ENCODE data around the gene PNMA3. TPM values are rescaled to one million over a fixed set of nuclear protein-coding genes. Genes with fewer than 3 reads are reported as not detected.

Gene PNMA3
- total and polyA plus RNA-seq, 2 experiments from 2014 or later = 2.5 to 8.5 TPM

DNA sequence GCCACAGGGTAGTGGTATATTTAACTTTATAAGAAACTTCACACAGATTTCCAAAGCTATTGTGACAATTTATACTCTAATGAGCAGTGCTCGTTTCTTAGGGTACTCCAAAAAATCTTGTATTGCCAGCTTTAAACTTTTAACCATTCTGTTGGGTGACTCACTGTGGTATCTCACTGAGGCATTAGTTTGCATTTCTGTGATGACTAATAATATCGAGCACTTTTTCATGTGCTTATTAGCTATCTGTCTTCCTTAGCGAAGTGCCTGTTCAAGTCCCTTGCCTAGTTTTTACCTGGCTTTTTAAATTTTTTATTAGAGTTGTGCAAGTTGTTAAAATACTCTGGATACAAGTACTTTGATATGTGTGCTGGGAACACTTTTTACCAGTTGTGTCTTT is 5.5 kb downstream of the PNMA3 start (continued):
- TF ChIP-seq, protein P1, sequence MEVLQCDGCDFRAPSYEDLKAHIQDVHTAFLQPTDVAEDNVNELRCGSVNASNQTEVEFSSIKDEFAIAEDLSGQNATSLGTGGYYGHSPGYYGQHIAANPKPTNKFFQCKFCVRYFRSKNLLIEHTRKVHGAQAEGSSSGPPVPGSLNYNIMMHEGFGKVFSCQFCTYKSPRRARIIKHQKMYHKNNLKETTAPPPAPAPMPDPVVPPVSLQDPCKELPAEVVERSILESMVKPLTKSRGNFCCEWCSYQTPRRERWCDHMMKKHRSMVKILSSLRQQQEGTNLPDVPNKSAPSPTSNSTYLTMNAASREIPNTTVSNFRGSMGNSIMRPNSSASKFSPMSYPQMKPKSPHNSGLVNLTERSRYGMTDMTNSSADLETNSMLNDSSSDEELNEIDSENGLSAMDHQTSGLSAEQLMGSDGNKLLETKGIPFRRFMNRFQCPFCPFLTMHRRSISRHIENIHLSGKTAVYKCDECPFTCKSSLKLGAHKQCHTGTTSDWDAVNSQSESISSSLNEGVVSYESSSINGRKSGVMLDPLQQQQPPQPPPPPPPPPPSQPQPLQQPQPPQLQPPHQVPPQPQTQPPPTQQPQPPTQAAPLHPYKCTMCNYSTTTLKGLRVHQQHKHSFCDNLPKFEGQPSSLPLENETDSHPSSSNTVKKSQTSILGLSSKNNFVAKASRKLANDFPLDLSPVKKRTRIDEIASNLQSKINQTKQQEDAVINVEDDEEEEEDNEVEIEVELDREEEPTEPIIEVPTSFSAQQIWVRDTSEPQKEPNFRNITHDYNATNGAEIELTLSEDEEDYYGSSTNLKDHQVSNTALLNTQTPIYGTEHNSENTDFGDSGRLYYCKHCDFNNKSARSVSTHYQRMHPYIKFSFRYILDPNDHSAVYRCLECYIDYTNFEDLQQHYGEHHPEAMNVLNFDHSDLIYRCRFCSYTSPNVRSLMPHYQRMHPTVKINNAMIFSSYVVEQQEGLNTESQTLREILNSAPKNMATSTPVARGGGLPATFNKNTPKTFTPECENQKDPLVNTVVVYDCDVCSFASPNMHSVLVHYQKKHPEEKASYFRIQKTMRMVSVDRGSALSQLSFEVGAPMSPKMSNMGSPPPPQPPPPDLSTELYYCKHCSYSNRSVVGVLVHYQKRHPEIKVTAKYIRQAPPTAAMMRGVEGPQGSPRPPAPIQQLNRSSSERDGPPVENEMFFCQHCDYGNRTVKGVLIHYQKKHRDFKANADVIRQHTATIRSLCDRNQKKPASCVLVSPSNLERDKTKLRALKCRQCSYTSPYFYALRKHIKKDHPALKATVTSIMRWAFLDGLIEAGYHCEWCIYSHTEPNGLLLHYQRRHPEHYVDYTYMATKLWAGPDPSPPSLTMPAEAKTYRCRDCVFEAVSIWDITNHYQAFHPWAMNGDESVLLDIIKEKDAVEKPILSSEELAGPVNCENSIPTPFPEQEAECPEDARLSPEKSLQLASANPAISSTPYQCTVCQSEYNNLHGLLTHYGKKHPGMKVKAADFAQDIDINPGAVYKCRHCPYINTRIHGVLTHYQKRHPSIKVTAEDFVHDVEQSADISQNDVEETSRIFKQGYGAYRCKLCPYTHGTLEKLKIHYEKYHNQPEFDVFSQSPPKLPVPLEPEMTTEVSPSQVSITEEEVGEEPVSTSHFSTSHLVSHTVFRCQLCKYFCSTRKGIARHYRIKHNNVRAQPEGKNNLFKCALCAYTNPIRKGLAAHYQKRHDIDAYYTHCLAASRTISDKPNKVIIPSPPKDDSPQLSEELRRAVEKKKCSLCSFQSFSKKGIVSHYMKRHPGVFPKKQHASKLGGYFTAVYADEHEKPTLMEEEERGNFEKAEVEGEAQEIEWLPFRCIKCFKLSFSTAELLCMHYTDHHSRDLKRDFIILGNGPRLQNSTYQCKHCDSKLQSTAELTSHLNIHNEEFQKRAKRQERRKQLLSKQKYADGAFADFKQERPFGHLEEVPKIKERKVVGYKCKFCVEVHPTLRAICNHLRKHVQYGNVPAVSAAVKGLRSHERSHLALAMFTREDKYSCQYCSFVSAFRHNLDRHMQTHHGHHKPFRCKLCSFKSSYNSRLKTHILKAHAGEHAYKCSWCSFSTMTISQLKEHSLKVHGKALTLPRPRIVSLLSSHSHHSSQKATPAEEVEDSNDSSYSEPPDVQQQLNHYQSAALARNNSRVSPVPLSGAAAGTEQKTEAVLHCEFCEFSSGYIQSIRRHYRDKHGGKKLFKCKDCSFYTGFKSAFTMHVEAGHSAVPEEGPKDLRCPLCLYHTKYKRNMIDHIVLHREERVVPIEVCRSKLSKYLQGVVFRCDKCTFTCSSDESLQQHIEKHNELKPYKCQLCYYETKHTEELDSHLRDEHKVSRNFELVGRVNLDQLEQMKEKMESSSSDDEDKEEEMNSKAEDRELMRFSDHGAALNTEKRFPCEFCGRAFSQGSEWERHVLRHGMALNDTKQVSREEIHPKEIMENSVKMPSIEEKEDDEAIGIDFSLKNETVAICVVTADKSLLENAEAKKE (CRISPR knock-in tag; IDR thresholded peaks at IDR 0.05) = no peak
- no peak for TF ChIP-seq EZH2 (IDR thresholded peaks at IDR 0.05; ENCODE audit: low read depth, unreplicated experiment)

DNA sequence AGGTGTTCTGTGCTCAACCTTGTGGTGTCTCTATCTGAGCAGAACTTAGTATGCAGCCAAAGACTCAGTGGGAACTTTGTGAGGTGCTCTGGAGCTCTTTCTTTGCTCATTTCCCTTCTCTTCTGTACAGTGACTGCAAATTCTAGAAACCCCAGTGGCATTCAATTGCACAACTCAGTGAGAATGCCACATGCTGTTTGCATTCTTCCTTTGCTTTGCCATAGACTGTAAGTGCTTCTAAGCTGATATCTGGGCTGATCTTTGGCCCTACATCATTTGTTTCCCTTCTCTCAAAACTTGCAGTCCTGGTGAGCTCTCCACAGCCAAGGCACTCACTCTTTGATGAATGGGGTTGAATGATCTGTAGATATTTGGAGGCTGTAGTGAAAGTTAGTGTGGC is 7.0 kb downstream of the PNMA3 start:
- Histone ChIP-seq H3K9me2 (ENCODE audit: insufficient read depth) (no peaks in the 10 kb centered on the region), H3K36me3 (ENCODE audit: insufficient read depth) (no peaks in the 10 kb centered on the region), H3F3A (replicated peaks; ENCODE audit: low read depth) (no peaks in the 10 kb centered on the region), H3K4me2 (no peak overlapping the region), H4K20me1 (replicated peaks; ENCODE audit: insufficient read depth) (no peaks in the 10 kb centered on the region), H3K27ac (ENCODE audit: low read depth) (no peak overlapping the region), H3K79me2 (replicated peaks; ENCODE audit: insufficient read depth) (no peaks in the 10 kb centered on the region), H3K27me3 (ENCODE audit: insufficient read depth) (no peaks in the 10 kb centered on the region), H3K4me1 (ENCODE audit: insufficient read depth) (peaks cover 6% of the 10 kb centered on the region; the same call in 1 of the 2 replicates), H3K4me3 (no peak overlapping the region), H2AFZ (no peak overlapping the region)
- no peaks in the 10 kb centered on the region; the same call in 1 of the 3 replicates for H3K9me3 Mint-ChIP-seq
- DNase-seq (ENCODE audit: low spot score) = no peak
- H3K27ac Mint-ChIP-seq = no peak overlapping the region
- H3K4me1 Mint-ChIP-seq = peaks cover 9% of the 10 kb centered on the region; the same call in 2 of the 3 replicates
- H3K27me3 Mint-ChIP-seq (ENCODE audit: insufficient read depth, low read depth, poor library complexity) = peaks cover 5% of the 10 kb centered on the region
- H3K36me3 Mint-ChIP-seq (ENCODE audit: low read depth) = no peaks in the 10 kb centered on the region
- no peak overlapping the region for H3K4me3 Mint-ChIP-seq
- ATAC-seq = no peak
- TF ChIP-seq EZH2 (IDR thresholded peaks at IDR 0.05; ENCODE audit: low read depth, unreplicated experiment) (no peak), JUNB (IDR thresholded peaks at IDR 0.05; ENCODE audit: unreplicated experiment) (no peak), POLR2AphosphoS5 (IDR thresholded peaks at IDR 0.05; ENCODE audit: low read depth) (no peak)
- TF ChIP-seq, protein P2, sequence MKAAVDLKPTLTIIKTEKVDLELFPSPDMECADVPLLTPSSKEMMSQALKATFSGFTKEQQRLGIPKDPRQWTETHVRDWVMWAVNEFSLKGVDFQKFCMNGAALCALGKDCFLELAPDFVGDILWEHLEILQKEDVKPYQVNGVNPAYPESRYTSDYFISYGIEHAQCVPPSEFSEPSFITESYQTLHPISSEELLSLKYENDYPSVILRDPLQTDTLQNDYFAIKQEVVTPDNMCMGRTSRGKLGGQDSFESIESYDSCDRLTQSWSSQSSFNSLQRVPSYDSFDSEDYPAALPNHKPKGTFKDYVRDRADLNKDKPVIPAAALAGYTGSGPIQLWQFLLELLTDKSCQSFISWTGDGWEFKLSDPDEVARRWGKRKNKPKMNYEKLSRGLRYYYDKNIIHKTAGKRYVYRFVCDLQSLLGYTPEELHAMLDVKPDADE (IDR thresholded peaks at IDR 0.05) = no peak
- TF ChIP-seq, protein P1 (CRISPR knock-in tag; IDR thresholded peaks at IDR 0.05) = no peak
- TF ChIP-seq, protein P3, sequence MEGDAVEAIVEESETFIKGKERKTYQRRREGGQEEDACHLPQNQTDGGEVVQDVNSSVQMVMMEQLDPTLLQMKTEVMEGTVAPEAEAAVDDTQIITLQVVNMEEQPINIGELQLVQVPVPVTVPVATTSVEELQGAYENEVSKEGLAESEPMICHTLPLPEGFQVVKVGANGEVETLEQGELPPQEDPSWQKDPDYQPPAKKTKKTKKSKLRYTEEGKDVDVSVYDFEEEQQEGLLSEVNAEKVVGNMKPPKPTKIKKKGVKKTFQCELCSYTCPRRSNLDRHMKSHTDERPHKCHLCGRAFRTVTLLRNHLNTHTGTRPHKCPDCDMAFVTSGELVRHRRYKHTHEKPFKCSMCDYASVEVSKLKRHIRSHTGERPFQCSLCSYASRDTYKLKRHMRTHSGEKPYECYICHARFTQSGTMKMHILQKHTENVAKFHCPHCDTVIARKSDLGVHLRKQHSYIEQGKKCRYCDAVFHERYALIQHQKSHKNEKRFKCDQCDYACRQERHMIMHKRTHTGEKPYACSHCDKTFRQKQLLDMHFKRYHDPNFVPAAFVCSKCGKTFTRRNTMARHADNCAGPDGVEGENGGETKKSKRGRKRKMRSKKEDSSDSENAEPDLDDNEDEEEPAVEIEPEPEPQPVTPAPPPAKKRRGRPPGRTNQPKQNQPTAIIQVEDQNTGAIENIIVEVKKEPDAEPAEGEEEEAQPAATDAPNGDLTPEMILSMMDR (conservative IDR thresholded peaks at IDR 0.05; ENCODE audit: low read depth in 2 of 2) = no peak

All from GM23338 (cell line).